Fibroblast of skin of scalp (primary cell): ENCODE measurements around the gene RPL3.
"Not testable (repeated sequence)": the region's sequence is repeated elsewhere in the genome, so short reads cannot be mapped to it uniquely, and the experiment has no call there.

ENCODE experiments used
- DNase-seq: peaks from one replicate; pipeline ENCODE4 v3.0.0-alpha.2; 2013

RPL3 gene

DNA sequence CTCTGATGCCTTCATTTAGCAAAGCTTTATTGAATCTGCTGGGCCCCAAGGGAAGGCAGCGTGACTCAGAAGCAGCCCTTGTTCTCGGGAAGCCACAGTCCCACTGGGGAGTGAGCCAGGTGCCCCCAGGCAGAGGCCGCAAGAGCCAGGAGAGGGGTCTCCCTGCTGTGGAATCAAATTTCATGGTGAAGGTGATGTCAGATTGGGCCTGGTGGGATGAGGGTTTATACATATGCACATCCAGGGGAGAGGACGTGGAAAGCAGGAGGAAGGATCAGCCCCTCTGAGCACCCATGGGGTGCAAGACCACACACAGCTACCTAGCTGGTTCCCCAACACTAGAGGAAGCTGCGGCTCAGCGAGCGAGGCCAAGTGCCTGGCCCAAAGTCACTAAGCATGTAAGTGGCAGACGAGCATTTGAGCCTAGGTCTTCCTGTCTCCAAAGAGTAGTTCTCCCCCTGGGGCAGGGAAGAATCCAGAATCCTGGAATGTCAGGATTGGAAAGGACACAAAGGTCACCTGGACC, 32.3 kb upstream of the RPL3 start:
- peak; percentile 49 for DNase-seq

DNA sequence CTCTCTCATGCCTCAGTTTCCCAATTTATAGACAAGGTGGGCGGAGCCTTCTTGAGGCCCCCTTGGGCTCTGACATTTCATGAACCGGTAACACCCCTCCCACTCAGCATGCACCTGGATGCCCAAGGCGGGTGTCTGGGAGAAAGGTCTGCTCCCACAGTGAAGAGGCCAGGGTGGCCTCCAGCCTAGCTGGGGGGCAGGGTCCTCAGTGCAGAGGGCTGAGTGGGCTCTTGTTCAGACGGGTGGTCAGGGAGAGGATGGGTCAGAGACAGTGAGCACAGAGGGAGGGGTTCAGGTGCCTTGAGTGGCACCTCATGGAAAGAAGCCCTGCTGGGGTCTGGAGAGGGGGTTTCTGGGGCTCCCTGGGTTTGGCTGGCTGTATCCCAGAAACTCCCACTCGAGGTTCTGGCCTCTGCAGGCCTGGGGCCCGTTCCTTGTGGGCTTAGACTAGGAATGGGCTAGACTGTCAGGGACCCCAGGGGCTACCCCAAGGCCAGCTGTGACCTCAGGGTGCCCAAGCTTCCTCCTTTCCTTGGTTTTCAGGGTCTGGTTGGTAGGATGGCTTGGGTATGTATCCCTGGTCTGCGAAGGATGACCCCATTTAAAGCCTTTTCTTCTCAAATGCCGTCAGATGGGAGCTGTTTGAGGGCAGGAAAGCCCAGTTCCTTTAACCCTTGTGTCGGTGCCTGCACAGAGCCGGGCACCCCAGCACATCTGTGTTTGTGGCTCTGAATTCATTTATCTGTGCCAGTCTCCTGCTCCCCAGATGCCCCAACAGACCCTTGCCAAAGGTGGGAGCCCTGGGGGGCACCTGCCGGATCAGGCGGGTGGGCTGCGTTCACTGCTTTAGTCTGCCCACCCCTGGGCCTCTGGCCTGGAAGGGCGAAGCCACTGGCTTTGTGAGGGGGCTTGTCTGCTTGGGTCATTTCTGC, 31.6 kb upstream of the RPL3 start:
- no peak for DNase-seq

DNA sequence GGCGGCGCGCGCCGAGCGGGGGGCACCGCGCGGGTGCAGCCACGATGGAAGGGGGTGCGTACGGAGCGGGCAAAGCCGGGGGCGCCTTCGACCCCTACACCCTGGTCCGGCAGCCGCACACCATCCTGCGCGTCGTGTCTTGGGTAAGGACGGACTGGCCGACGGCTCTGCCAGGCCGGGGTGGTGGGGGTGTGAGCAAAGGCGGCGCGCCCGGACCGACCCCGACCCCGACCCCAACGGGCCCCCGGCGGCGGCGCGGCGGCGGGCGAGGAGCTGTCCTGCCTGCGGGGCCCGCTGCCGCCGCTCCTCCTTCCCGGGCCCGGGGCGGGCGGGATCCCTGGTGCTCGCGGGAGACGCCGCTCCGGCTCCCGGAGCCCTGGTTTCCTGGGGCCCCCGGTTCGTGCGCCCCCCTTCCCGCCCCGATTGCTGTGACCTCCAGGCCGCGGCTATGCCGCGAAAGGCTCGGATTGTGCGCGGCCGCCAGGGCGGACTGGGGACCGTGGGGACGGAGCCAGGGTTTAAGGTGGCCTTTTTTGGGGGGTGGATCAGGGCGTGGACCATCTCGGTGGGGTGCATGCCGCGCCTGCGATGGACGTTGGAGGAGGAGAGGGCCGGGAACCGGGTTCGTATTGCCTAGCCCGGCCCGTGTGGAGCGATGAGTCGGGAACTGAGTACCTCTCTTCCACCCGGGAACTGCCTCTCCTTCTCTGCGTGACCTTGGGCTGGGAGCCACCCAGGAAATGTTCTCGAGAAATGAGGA, 30.7 kb upstream of the RPL3 start, which contains the start of gene SYNGR1:
TSS of gene SYNGR1 (plus strand) at position 25 of the 760 bp plus-strand sequence. CDS start at position 45, 20 bp downstream.
- no peak for DNase-seq

- DNase-seq = peak; percentile 56
These were observed 30.1 kb upstream of the RPL3 start for GRCh38 chr22:39349506-39349966.

GRCh38 chr22:39348909-39349505, 29.6 kb upstream of the RPL3 start:
- DNase-seq = no peak

GRCh38 chr22:39345231-39345630, 25.8 kb upstream of the RPL3 start:
- no peak for DNase-seq

GRCh38 chr22:39344046-39344390, 24.6 kb upstream of the RPL3 start:
- DNase-seq = no peak

DNA sequence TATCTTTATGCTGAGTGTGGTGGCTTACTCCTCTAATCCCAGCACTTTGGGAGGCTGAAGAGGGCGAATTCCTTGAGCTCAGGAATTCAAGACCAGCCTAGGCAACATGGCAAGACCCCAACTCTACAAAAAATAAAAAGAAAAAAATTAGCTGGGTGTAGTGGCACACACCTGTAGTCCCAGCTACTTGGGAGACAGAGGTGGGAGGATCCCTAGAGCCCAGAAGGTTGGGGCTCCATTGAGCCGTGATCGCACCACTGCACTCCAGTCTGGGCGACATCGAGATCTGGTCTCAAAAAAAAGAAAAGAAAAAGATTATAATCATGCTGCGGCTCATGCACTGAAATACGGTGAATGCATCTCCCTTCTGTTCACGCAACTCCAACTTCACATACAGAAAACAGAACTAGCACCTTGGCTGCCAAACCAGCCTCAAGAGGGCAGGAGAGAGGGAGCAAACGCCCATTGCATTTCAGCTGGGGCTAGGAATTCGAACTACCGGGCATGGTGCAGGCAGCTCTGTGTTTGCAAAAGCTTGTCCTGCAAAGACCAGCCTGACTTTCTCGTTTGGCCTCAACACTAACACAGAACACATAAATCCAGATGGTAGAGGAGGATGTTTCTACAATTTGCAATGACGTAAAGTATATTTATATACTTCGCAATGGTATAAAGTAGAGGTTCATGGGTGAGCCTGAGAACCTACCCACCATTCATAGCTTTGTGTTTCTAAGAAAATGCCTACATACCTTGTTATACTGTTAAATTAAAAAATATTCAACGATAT, 24.0 kb upstream of the RPL3 start:
- peak; percentile 58 for DNase-seq

GRCh38 chr22:39341179-39341578, 21.8 kb upstream of the RPL3 start:
- DNase-seq = no peak

DNA sequence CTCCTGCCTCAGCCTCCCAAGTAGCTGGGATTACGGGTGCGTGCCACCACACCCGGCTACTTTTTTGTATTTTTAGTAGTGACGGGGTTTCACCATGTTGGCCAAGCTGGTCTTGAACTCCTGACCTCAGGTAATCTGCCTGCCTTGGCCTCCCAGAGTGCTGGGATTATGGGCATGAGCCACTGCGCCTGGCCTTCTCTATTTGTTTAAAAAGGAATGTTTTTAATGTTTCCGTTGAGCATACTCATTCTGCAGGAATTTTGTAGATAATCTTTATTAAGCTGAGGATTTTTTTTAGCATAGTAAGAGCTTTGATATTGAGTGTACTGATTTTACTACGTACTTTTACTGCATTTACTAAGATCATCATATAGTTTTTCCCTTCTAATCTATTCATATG, 20.4 kb upstream of the RPL3 start:
- peak; percentile 71 for DNase-seq

- DNase-seq = no peak
These were observed 17.0 kb upstream of the RPL3 start for GRCh38 chr22:39336411-39336810.

GRCh38 chr22:39332441-39333064, 13.1 kb upstream of the RPL3 start:
- DNase-seq = peak; percentile 82

GRCh38 chr22:39330553-39330952, 11.1 kb upstream of the RPL3 start:
- DNase-seq = peak; percentile 60

- DNase-seq = no peak
These were observed 8.8 kb upstream of the RPL3 start for GRCh38 chr22:39327995-39328754.

DNA sequence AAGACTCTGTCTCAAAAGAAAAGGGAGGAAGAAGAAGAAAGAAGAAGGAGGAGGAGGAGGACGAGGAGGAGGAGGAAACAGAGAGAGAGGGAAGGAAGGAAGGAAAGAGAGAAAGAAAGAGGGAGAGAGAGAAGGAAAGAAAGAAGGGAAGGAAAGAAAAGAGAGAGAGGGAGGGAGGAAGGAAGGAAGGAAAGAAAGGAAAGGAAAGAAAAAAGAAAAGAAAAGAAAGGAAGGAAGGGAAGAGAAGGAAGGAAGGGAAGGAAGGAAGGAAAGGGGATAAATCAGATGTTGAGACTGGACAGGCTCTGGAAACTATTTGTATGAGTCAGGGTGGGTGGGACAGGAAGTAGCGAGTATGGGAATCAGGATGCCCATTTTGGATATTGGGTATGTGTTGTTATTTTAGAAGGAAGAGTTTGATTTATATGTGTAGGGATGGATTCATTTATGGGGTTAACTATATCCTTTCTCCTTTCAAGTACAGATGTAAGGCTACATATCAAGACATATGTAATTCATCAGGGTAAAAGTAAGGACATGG, 6.0 kb upstream of the RPL3 start:
- DNase-seq = peak; percentile 61

DNA sequence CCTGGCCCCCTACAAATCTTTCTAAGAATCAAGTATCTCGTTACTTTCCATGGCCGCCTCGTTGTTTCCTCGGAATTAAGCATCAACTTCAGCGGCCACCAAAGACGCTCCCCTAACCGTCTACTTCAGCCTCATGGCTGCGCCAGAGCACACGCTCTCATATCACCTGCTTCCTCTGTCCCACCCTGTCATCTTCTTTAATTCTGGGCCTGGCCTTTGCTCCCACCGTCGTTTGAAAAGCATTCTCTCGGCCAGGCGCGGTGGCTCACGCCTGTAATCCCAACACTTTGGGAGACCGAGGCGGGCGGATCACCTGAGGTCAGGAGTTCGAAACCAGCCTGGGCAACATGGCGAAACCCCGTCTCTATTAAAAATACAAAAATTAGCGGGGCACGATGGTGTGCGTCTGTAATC, 1.2 kb upstream of the RPL3 start:
- DNase-seq = not testable (repeated sequence)

- peak; percentile 39 for DNase-seq
These were observed 728 bp downstream of the RPL3 start for GRCh38 chr22:39318507-39319283.

GRCh38 chr22:39317775-39318506, 1.5 kb downstream of the RPL3 start:
- peak; percentile 60 for DNase-seq
